Motor neuron (in vitro differentiated cells): ENCODE measurements around the gene C1QTNF9. TPM values are rescaled to one million over a fixed set of nuclear protein-coding genes. Genes with fewer than 3 reads are reported as not detected.
A peak's percentile ranks its signal among the peaks of the same experiment; 100 is the strongest.
"Not testable (repeated sequence)": the region's sequence is repeated elsewhere in the genome, so short reads cannot be mapped to it uniquely, and the experiment has no call there.

Source experiments
- ATAC-seq, 8 experiments: fragments of 200-7000 bp; cut with Tn5 transposase; replicated peaks in 6 of 8; 2 replicates each; pipeline ENCODE4 v1.8.0; 2021; ENCODE audit warnings: mild to moderate bottlenecking in 8 of 8, moderate library complexity in 8 of 8
- H3K27ac ChIP-seq, 2 donors: fragments of 250-450 bp; sonication (Bioruptor Pico); 2 replicates each; pipeline ENCODE4 v1.9.0; 2021; ENCODE audit warnings: antibody characterized with exemption in 2 of 2, mild to moderate bottlenecking in 2 of 2, moderate library complexity in 1 of 2
- H3K4me1 ChIP-seq, 2 donors: fragments of 250-450 bp; sonication (Bioruptor Pico); replicated peaks in 1 of 2; 2 replicates each; pipeline ENCODE4 v1.6.1; 2021; ENCODE audit warnings: antibody characterized with exemption in 2 of 2, mild to moderate bottlenecking in 2 of 2, moderate library complexity in 1 of 2
- H3K4me3 ChIP-seq, 5 donors: fragments of 250-450 bp; sonication (Bioruptor Pico); 2 replicates each; pipeline ENCODE4 v1.9.0; 2021; ENCODE audit warnings: antibody characterized with exemption in 5 of 5, mild to moderate bottlenecking in 5 of 5, moderate library complexity in 4 of 5
- WGBS, 10 experiments: fragments of 450-650 bp; shearing (Covaris generic); methylation state at CpG; one replicate each; pipeline ENCODE4 v1.0.0; 2022; 5-methylcytosine and 5-hydroxymethylcytosine counted together
- in situ Hi-C, 9 experiments: fragments of 400-800 bp; cut with MboI; loops; one replicate each; pipeline ENCODE4 v1.15.0; 2021; ENCODE audit warnings: low sequenced_read_pairs in 9 of 9, low pct_unique_long_range_greater_than_20kb in 2 of 9; ENCODE audit not compliant: unreplicated experiment in 9 of 9
- total RNA-seq, 8 experiments: library from RNA; unstranded; fragments of 300-600 nt; gene quantifications; 2 replicates each; pipeline versions ENCODE4 v1.2.3 to v1.2.4, GENCODE V29; 2022

C1QTNF9 gene
- total RNA-seq, 8 experiments from 2014 or later, result 0.20 to 0.31 (median 0.22) TPM; not detected in 5

DNA sequence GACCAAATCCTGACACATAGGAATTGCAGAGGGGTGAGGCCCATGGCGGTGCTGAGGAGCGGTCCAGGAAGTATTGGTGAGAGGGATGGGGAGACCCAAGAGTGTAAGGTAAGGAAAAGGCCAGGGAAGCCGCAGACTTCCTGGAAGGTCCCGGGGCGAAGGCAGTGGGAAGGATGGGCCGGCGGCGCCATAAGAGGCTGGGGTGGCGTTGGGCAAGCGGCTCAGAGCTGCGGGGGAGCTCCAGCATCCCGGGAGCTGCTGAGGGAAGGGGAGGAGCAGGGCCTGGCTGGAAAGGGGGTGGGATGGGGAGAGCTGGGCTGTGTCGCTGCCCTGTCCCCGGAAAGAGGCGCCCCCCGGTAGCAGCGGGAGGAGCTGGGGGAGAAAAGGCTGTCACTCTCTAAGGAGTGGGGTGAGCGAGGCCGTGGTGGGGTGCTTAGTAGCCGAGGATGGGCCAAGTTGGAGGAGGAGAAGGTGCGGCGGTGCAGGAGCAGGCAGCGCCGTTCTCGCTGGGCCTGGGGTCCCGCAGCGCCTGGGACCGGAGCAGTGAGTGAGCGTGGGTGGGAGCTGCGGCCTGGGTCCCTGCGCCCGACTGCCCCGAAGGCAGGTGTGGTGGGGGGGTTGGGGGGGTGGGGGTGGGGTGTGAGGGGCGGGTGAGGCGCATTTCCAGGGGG is 30.7 kb downstream of the C1QTNF9 start:
- Histone ChIP-seq H3K4me1 (no peaks in the 10 kb centered on the region), H3K27ac (no peak overlapping the region), H3K4me3 (no peak overlapping the region)
- in situ Hi-C loops, result loop anchor here in 2 of 9 experiments (25.0 kb wide), 1 partner anchor 1428 kb away; no protein-coding TSS in a partner anchor
- ATAC-seq, result no peak
- WGBS, 10 experiments, result 91 to 100% (median 100%) methylated on average over 2 to 4 of the region's 35 CpGs; no CpG with 5 or more reads in 7 of the 10 experiments

DNA sequence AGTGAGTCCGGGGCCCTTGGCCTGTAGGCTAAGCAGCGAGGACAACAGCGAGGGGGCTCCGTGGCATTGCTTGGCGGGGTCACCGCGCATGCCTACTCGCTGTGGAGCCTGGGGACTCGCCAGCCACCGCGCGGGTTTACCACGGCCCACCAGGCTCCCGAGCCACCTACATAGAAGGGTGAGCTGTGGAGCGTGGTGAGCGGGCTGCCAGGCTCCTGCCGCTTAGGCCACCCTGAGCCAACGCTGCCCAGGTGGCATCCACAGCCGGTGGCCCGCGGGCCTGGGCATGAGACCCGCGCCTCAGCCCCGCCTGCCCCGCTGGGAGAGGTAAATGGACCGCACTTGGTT is 31.2 kb downstream of the C1QTNF9 start:
- no peak for ATAC-seq
- H3K4me1 ChIP-seq, result no peaks in the 10 kb centered on the region
- WGBS, 10 experiments, result 80 to 97% methylated on average over 4 to 6 of the region's 26 CpGs; no CpG with 5 or more reads in 8 of the 10 experiments
- no peak overlapping the region for H3K27ac ChIP-seq
- H3K4me3 ChIP-seq, result no peak overlapping the region
- in situ Hi-C loops, result loop anchor here in 2 of 9 experiments (25.0 kb wide), 1 partner anchor 1428 kb away; no protein-coding TSS in a partner anchor

DNA sequence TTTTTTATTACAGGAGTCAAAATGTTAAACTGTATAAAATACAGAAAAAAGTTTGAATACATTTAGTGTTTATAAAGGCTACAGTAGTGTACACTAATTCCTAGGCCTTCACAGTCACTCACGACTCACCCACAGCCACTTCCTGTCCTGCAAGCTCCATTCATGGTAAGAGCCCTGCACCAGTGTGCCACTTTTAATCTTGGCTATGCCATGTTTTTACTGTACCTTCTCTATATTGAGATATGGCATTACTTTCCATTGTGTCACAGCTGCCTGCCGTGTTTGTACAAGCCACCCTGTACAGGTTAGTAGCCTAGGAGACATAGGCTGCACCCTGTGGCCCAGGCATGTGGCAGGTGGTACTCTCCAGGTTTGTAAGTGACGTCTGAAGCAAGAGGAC is 32.1 kb downstream of the C1QTNF9 start:
- ATAC-seq, result no peak
- in situ Hi-C loops, result loop anchor here in 2 of 9 experiments (25.0 kb wide), 1 partner anchor 1429 kb away; no protein-coding TSS in a partner anchor
- no peaks in the 10 kb centered on the region for H3K4me1 ChIP-seq
- no peak overlapping the region for H3K27ac ChIP-seq
- no peak overlapping the region for H3K4me3 ChIP-seq
- WGBS, 10 experiments, result 24 to 88% (median 80%) methylated on average over 1 to 3 of the region's 3 CpGs; no CpG with 5 or more reads in 3 of the 10 experiments

GRCh38 chr13:24348385-24348784 is 39.0 kb downstream of the C1QTNF9 start:
- in situ Hi-C loops, result loop anchor here in 2 of 9 experiments (25.0 kb wide), 1 partner anchor 1436 kb away; no protein-coding TSS in a partner anchor
- H3K4me1 ChIP-seq, result no peaks in the 10 kb centered on the region
- ATAC-seq, result no peak
- WGBS, 10 experiments, result 43 to 100% (median 100%) methylated on average over 1 to 5 of the region's 5 CpGs; no CpG with 5 or more reads in 1 of the 10 experiments
- no peak overlapping the region for H3K4me3 ChIP-seq
- no peak overlapping the region for H3K27ac ChIP-seq

GRCh38 chr13:24348797-24349515 is 39.6 kb downstream of the C1QTNF9 start:
- ATAC-seq, result peak in 2 of 8 experiments; percentile 31 to 47
- in situ Hi-C loops, result loop anchor here in 2 of 9 experiments (25.0 kb wide), 1 partner anchor 1437 kb away; no protein-coding TSS in a partner anchor

GRCh38 chr13:24349778-24350664 is 40.6 kb downstream of the C1QTNF9 start:
- WGBS, 10 experiments, result 0 to 100% (median 73%) methylated on average over 1 to 3 of the region's 3 CpGs; no CpG with 5 or more reads in 6 of the 10 experiments
- not testable (repeated sequence) for H3K4me1 ChIP-seq, H3K4me3 ChIP-seq, H3K27ac ChIP-seq
- peak in 2 of 8 experiments; percentile 84 to 89 for ATAC-seq
- in situ Hi-C loops, result loop anchor here in 3 of 9 experiments (25.0 kb wide), 2 partner anchors 1413 to 1438 kb away; no protein-coding TSS in a partner anchor

More at GRCh38 chr13:24348797-24349515, 39.6 kb downstream of the C1QTNF9 start:
- H3K4me1 ChIP-seq, result no peaks in the 10 kb centered on the region
- no peak overlapping the region for H3K27ac ChIP-seq
- no peak overlapping the region for H3K4me3 ChIP-seq
- 0 to 80% (median 30%) methylated on average over 1 to 6 of the region's 6 CpGs; no CpG with 5 or more reads in 3 of the 10 experiments for whole genome bisulfite sequencing, 10 experiments

DNA sequence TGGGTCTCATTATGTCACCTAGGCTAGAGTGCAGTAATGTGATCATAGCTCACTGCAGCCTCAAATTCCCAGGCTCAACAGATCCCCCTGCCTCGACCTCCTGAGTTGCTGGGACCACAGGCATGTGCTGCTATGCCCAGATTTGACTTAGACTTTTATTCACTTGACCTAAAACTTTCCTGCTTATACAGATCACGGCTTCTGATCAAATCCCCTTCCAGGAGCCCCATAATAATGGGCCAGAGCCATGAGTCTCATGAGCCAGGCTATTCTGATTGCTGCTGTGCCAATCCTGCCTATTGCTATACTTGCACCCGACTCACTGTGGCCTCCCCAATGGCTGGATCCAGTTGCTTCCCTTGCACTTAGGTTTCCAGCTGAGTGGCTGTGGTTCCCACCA is 42.0 kb downstream of the C1QTNF9 start:
- ATAC-seq, result no peak
- no peak overlapping the region for H3K4me3 ChIP-seq
- WGBS, 10 experiments, result 0 to 100% (median 25%) methylated on average over 1 of the region's 3 CpGs; no CpG with 5 or more reads in 6 of the 10 experiments
- no peak overlapping the region for H3K27ac ChIP-seq
- no peaks in the 10 kb centered on the region for H3K4me1 ChIP-seq
- in situ Hi-C loops, result loop anchor here in 1 of 9 experiments (25.0 kb wide), 1 partner anchor 1414 kb away; no protein-coding TSS in a partner anchor

DNA sequence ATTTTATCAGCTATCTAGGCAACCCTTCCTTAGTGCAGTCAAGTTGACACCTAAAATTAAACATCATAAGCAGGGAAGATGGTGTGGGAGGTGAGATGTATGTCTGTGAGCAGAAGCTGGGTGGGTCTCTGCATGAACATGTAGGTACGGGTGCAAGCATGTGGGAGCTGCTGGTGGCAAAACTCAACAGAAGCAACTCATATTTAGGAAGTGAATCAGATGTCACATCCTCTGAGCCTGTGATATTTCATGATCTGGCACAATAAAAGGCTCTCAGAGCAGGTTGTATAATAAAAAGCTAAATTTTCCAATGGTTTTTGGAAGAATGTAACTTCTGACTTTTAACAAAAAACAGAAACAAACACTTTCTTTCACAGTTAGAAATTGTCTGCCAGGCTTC is 44.4 kb downstream of the C1QTNF9 start:
- Histone ChIP-seq H3K4me1 (no peaks in the 10 kb centered on the region), H3K4me3 (no peak overlapping the region), H3K27ac (no peak overlapping the region)
- in situ Hi-C loops, result loop anchor here in 1 of 9 experiments (25.0 kb wide), 1 partner anchor 1416 kb away; no protein-coding TSS in a partner anchor
- ATAC-seq, result no peak
- WGBS, 10 experiments, result 83 to 100% (median 87%) methylated on average over 1 of the region's 1 CpG; no CpG with 5 or more reads in 6 of the 10 experiments

DNA sequence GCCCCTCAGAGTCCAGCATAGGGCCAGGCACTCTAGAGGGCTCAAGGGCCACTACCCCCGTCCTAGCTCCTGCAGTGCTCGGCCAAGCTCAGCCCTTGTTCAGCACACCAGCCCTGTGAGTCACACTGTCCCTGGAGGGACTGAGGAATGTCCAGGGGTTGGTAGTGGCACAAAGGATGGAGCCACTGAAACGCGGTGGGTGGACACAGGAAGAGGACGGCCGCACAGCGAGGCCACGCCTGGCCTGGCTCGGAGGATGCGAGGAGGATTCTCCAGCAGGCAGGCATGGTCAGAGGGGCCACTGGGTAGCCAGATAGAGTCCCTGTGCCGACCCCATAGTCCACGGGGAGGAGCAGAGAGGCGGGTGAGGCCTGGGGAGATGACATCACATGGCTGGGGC is 45.7 kb downstream of the C1QTNF9 start:
- Histone ChIP-seq H3K27ac (no peak overlapping the region), H3K4me1 (no peaks in the 10 kb centered on the region), H3K4me3 (no peak overlapping the region)
- WGBS, 10 experiments, result 70% methylated on average over 6 of the region's 13 CpGs; no CpG with 5 or more reads in 9 of the 10 experiments
- ATAC-seq, result no peak
- in situ Hi-C loops, result loop anchor here in 1 of 9 experiments (25.0 kb wide), 1 partner anchor 1418 kb away; no protein-coding TSS in a partner anchor

DNA sequence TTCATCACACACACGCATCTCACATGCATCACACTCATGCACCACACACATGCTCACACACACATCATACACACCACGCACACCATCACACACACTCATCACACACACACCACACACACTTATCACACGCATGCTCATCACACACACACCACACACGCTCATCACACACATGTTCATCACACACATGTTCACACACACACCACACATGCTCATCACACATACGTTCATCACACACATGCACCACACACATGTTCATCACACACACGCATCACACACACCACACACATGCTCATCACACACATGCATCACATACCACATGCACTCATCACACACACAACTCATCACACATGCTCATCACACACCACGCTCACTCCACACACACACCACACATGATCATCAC is 46.9 kb downstream of the C1QTNF9 start:
- no peak overlapping the region for H3K27ac ChIP-seq
- no peak for ATAC-seq
- in situ Hi-C loops, result loop anchor here in 1 of 9 experiments (25.0 kb wide), 1 partner anchor 1419 kb away; no protein-coding TSS in a partner anchor
- 48 to 100% (median 80%) methylated on average over 2 to 3 of the region's 7 CpGs; no CpG with 5 or more reads in 4 of the 10 experiments for WGBS, 10 experiments
- no peaks in the 10 kb centered on the region for H3K4me1 ChIP-seq
- no peak overlapping the region for H3K4me3 ChIP-seq

DNA sequence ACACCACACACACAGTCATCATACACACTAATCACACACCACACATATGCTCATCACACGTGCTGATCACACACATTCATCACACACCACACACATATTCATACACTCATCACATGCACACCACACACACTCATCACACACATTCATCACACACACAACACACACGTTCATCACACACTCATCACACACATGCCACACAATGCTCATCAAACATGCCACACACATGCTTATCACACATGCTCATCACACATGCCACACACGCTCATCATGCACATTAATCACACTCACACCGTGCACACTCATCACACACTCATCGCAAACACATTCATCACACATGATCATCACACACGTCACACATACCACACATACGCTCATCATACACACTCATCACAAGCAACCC is 47.5 kb downstream of the C1QTNF9 start:
- in situ Hi-C loops, result loop anchor here in 1 of 9 experiments (25.0 kb wide), 1 partner anchor 1420 kb away; no protein-coding TSS in a partner anchor
- H3K4me1 ChIP-seq, result no peaks in the 10 kb centered on the region
- H3K4me3 ChIP-seq, result no peak overlapping the region
- WGBS, 10 experiments, result 40 to 100% (median 93%) methylated on average over 1 to 6 of the region's 7 CpGs; no CpG with 5 or more reads in 3 of the 10 experiments
- H3K27ac ChIP-seq, result no peak overlapping the region
- no peak for ATAC-seq

DNA sequence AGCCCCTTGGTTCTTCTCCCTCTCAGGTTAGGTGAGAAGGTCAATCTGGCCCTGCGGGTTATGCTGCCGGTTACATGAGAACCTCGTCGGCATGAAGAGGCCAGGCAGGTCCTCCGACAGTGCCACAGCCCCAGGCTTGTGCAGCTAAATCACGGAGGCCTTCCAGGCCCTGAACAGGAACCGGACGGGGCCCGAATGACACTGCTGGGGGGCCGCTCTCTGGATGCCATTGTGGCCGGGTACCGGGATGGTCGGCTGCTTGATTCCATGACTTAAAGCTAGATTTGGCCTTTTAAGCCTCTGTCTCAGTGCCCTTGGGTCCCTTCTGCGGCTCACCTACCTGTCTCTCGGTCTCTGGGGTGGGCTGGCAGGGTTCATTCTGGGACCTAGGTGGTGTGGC is 48.4 kb downstream of the C1QTNF9 start:
- no peak overlapping the region for H3K27ac ChIP-seq
- H3K4me3 ChIP-seq, result no peak overlapping the region
- ATAC-seq, result no peak
- H3K4me1 ChIP-seq, result no peaks in the 10 kb centered on the region
- 40 to 100% (median 80%) methylated on average over 2 to 5 of the region's 15 CpGs; no CpG with 5 or more reads in 6 of the 10 experiments for WGBS, 10 experiments
- in situ Hi-C loops, result loop anchor here in 1 of 9 experiments (25.0 kb wide), 1 partner anchor 1420 kb away; no protein-coding TSS in a partner anchor
